NCI-H1436 treated with DMSO at 0.1 percent for 48 hours (cell line): ENCODE results near the gene GSTM5.
"Not testable (repeated sequence)": the region's sequence is repeated elsewhere in the genome, so short reads cannot be mapped to it uniquely, and the experiment has no call there.

Source experiments
- DNase-seq: peaks from one replicate; lab custom pipeline; 2025; lab: John Stamatoyannopoulos, UW

GSTM5 gene

DNA sequence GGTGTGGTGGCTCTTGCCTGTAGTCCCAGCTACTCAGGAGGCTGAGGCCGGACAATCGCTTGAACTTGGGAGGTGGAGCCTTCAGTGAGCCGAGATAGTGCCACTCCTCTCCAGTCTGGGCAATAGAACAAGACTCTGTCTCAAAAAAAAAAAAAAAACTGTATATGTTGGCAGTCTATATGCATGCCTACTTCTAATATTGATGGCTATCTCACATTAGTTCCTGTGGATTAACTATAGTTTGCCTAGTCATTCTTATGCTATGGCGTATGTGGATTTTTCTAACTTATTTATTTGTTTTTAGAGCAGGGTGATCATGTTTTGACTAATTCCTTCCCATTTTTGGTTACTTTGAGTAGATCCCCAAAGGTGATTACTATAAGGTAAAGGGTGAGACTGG lies 15.0 kb upstream of the GSTM5 start:
- no peak for DNase-seq

GRCh38 chr1:109697861-109698260 lies 14.2 kb upstream of the GSTM5 start:
- not testable (repeated sequence) for DNase-seq

DNA sequence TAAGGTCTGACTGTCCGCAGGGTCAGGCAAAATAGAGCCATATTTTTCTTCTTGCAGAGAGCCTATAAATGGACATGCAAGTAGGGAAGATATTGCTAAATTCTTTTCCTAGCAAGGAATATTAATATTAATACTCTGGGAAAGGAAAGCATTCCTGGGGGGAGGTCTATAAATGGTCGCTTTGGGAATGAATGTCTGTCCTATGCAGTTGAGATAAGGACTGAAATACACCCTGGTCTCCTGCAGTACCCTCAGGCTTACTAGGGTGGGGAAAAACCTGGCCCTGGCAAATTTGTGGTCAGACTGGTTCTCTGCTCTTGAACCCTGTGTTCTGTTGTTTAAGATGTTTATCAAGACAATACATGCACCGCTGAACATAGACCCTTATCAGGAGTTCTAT lies 9.1 kb upstream of the GSTM5 start:
- not testable (repeated sequence) for DNase-seq

GRCh38 chr1:109704173-109704572 lies 7.9 kb upstream of the GSTM5 start:
- DNase-seq, result no peak

DNA sequence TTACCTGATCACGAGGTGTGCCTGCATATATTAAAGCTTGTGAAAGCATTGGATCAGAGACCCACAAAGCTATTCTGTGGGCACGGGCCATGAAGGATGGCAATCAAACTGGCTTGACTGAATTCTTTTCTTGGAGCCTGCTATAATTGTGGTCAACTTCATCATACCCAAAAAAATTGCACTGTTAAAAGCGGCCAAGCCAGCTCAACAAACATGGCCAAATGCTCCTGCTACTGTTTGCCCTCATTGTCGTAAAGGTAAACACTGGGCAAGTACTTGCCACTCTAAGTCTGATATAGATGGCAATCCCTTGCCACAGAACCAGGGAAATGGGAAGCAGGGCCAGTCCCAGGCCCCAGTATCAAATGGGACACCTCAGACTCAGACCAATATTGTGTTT lies 6.6 kb upstream of the GSTM5 start:
- no peak for DNase-seq

- not testable (repeated sequence) for DNase-seq
Observed at GRCh38 chr1:109708949-109709348, 3.1 kb upstream of the GSTM5 start.

- not testable (repeated sequence) for DNase-seq
Observed at GRCh38 chr1:109709822-109710221, 2.2 kb upstream of the GSTM5 start.

DNA sequence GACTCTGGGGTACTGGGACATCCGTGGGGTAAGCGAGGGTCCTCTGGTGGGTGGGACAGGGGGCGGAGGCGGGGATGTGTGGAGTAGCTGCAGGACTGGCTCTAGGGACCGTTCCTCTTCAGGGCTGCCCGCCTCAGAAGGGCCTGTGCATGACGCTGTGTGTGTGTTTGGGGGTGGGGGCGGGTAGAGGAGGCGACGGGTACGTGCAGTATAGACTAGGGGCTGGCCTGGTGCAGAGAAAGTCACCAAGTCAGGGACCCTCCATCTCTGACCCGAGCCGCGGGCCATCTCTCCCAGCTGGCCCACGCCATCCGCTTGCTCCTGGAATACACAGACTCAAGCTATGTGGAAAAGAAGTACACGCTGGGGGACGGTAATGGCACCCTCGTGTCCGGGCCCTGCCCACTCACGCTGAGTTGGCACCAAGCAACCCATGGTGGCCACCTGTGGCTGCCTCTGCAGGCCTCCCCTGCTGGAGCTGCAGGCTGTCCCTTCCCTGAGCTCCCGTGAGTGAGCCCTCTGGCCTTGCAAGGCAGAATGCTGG lies 342 bp downstream of the GSTM5 start:
- DNase-seq, result no peak

DNA sequence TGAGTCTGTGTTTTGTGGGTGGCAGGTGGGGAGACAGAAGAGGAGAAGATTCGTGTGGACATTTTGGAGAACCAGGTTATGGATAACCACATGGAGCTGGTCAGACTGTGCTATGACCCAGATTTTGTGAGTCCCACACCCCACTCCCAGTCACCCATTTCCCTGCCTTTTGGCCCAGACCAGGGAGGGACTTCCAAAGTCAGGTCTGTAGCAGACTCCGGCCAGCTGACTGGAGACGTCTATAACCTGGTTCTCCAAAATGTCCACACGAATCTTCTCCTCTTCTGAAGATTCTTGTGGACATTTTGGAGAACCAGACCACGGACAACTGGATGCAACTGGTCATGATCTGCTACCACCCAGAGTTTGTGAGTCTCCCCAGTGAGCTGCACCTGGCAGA lies 1.6 kb downstream of the GSTM5 start:
- DNase-seq, result no peak

DNA sequence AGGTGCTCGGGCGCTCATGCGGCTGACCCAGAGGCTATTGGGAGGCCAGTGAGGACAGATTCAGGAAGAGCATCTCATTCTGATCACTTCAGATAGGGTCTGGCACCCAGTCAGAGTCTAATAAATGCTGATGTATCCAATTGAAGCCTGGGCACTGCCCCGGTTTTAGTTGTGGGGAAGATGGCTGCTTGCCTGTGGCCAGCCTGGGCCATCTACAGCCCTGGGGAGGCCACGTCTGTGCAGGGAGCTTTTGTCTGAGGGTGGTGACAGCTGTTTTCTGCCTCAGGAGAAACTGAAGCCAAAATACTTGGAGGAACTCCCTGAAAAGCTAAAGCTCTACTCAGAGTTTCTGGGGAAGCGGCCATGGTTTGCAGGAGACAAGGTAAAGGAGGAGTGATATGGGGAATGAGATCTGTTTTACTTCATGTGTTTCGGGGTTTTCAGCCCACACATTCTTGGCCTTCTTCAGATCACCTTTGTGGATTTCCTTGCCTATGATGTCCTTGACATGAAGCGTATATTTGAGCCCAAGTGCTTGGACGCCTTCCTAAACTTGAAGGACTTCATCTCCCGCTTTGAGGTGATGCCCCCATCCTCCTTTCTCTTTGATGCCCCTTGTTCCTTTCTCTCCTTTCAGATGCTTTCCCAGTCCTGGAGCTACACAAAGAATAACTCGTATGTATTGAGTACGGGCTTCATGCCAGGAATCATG lies 2.8 kb downstream of the GSTM5 start:
- no peak for DNase-seq

DNA sequence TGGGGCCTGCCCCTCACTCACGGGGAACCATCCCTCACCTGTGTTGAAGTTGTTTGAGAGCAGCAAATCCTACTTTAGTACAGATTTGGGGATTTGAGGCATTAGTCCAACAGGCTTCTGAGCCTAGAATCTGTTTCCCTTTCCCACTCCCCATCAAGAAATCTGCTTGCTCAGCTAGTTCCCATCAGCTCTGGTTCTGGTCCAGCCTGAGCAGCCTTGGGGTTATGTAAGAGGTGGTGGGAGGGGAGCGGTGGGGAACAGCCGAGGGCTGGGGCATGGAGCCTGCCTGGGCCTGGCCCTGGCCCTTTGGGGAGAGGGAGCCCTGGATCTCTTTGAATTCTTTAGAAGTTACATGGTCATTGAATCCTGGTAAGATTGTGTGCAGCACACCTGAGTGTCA lies 4.1 kb downstream of the GSTM5 start:
- no peak for DNase-seq

DNA sequence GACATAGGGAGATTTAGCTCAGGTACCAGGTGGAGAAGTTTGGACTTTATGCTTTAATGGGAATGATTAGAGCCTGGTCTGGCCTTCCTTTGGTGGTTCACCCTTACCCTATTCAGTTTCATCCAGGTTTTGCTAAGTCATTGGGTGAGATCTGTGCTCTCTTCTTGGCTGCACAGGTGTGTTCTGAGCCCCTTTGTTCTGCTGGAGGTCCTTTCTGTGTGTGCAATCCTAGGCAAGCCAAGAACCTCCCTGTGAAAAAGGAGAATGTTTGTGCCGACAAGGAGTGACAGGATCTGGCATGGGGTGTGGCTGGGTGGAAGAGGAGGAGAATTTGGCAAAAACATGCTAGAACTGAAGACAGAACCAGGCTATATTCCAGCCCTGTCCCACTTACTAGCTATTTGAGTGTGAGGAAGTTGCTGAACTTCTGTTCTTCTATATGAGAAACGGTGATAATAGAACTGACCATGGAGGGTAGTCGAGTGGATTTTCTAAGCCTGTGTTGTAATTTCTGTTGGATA lies 4.6 kb downstream of the GSTM5 start:
- no peak for DNase-seq

DNA sequence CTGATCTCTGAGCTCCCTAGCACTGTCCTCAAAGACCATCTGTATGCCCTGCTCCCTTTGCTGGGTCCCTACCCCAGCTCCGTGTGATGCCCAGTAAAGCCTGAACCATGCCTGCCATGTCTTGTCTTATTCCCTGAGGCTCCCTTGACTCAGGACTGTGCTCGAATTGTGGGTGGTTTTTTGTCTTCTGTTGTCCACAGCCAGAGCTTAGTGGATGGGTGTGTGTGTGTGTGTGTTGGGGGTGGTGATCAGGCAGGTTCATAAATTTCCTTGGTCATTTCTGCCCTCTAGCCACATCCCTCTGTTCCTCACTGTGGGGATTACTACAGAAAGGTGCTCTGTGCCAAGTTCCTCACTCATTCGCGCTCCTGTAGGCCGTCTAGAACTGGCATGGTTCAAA lies 5.7 kb downstream of the GSTM5 start:
- no peak for DNase-seq

- DNase-seq, result no peak
Observed at GRCh38 chr1:109718495-109718894, 6.4 kb downstream of the GSTM5 start.

DNA sequence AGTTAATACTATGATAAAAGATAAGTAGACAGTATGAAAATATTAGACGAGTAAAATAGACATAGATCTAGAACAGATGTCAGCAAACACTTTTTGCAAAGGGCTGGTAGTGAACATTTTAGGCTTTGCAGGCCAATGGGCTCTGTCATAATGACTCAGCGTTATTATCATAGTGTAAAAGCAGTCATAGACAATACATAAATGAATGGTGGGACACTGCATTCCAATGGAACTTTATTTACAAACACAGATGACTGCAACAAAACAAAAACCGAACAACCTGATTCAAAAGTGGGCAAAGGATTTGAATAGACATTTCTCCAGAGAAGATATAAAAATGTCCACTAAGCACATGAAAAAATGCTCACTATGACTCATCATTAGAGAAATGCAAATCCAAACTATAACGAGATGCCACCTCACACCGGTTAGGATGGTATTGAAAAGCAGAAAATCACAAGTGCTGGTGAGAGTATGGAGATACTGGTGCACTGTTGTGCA lies 7.3 kb downstream of the GSTM5 start:
- DNase-seq, result no peak

- DNase-seq, result no peak
Observed at GRCh38 chr1:109721042-109721441, 9.0 kb downstream of the GSTM5 start.

DNA sequence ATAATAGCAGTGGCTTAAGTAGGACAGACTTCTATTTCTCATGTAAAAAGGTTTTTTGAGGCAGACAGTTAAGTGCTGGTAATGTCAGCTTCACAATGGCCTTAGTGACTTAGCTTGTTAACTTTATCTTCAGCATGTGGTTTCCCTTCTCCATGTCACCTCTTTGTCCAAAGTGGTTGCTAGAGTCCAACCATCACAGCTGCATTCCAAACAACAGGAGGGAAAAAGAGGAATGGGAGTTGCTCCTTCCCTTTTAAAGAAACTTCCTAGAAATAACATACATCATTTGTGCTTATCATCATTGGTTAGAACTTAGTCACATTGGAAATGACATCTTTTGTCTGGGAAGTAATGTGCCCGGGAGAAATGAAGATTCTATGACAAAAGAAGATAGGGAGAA lies 9.9 kb downstream of the GSTM5 start:
- DNase-seq, result no peak

DNA sequence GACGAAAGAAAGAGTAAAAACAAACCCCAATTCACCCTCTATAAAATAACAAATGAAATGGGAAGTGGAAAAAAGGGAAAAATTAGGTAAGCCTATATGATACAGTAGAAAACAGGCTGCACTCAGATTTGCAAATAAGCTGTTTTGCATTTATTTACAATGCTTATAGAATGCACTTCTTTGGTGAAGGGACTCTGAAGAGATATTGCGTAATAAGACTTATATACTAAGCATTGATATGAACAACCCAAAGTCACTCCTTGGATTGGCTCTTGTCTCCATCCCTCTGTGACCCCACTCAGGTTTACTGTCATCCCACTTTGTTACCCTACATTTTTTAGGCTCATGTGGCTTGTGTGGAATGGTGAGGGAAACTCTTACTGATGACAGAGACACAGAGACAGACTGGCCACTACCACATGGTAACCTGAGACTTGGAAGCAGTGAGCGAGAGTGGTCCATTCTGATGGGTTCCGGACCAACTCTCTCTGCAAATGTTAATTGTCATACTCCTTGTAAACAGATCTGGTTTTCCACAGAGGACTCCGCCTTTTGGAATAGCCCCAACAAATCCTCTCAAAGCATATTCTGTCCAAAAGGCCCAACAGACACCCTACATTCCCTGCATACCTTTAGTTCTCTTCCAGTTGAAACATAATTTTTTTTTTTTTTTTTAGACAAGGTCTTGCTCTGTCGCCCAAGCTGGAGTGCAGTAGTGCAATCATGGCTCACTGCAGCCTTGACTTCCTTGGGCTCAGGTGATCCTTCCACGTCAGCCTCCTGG lies 11.0 kb downstream of the GSTM5 start:
- no peak for DNase-seq

GRCh38 chr1:109724933-109725332 lies 12.9 kb downstream of the GSTM5 start:
- no peak for DNase-seq

GRCh38 chr1:109725510-109725909 lies 13.5 kb downstream of the GSTM5 start:
- DNase-seq, result no peak

DNA sequence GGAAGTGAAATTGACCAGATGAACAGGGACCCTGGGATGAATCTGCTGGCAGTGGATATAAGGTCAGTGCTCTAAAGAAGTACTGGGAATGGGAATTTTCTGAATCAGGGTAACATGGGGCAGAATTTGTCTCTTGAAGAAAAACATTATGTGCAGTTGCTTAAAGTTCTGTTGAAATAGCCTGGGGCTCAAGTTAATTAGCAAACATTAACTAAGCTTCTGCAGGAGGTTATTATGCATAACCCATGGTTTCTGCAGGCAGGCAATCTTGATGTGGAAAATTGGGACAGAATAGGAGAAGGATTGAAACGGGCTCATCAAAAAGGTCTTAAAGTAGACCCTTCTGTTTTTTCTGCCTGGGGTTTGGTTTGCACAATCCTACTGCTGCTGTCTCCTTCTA lies 14.0 kb downstream of the GSTM5 start:
- DNase-seq, result no peak

- no peak for DNase-seq
Observed at GRCh38 chr1:109726728-109727373, 14.8 kb downstream of the GSTM5 start.
